HepG2 (cell line): ENCODE data around the gene MFAP4. TPM values are rescaled to one million over a fixed set of nuclear protein-coding genes. Genes with fewer than 3 reads are reported as not detected.

Experiments
- ARID5B ChIP-seq: IDR thresholded peaks from 2 replicates; pipeline ENCODE4 v1.4.0; 2020; ENCODE audit warnings: mild to moderate bottlenecking, missing genetic modification reagents
- CHCHD3 ChIP-seq: sonication (generic); formaldehyde crosslinking; IDR thresholded peaks from 2 replicates; pipeline ENCODE4 v1.8.0; 2022; ENCODE audit warnings: mild to moderate bottlenecking, missing genetic modification reagents, moderate library complexity
- FOXJ3 ChIP-seq: sonication (generic); formaldehyde crosslinking; IDR thresholded peaks from 2 replicates; pipeline ENCODE4 v1.4.0; 2020; ENCODE audit warnings: missing genetic modification reagents, mild to moderate bottlenecking, borderline replicate concordance
- NCOR1 ChIP-seq: fragments of 200-600 bp; sonication (generic); IDR thresholded peaks from 2 replicates; pipeline ENCODE4 v1.7.0; 2017; ENCODE audit warnings: antibody characterized with exemption, low read length, borderline replicate concordance
- RBFOX2 ChIP-seq: fragments of 200-400 bp; formaldehyde crosslinking; IDR thresholded peaks from 2 replicates; pipeline ENCODE4 v1.6.1; 2017; ENCODE audit warnings: low read depth, mild to moderate bottlenecking, low read length
- RBM39 ChIP-seq: fragments of 200-400 bp; formaldehyde crosslinking; IDR thresholded peaks from one replicate; pipeline ENCODE4 v1.6.1; 2018; ENCODE audit warnings: antibody characterized with exemption, mild to moderate bottlenecking, low read depth, low read length; ENCODE audit not compliant: poor library complexity, severe bottlenecking
- RFX5 ChIP-seq: IDR thresholded peaks from 2 replicates; pipeline ENCODE4 v1.6.1; 2011; ENCODE audit warnings: low read depth, low read length, improper control_type of control experiment
- SP5 ChIP-seq: IDR thresholded peaks from 2 replicates; pipeline ENCODE4 v1.6.1; 2016; ENCODE audit warnings: low read depth, borderline replicate concordance
- ZBTB20 ChIP-seq: sonication (generic); formaldehyde crosslinking; IDR thresholded peaks from 2 replicates; pipeline ENCODE4 v1.8.1; 2023; ENCODE audit warnings: missing genetic modification reagents, low read depth, mild to moderate bottlenecking, borderline replicate concordance
- ZBTB34 ChIP-seq: sonication (generic); formaldehyde crosslinking; IDR thresholded peaks from 2 replicates; pipeline ENCODE4 v1.8.0; 2022; ENCODE audit warnings: mild to moderate bottlenecking, missing genetic modification reagents
- ZNF280D ChIP-seq: sonication (generic); formaldehyde crosslinking; IDR thresholded peaks from 2 replicates; pipeline ENCODE4 v1.5.1; 2020; ENCODE audit warnings: mild to moderate bottlenecking, missing genetic modification reagents
- ZNF281 ChIP-seq: sonication (generic); formaldehyde crosslinking; IDR thresholded peaks from 2 replicates; pipeline ENCODE4 v1.4.0; 2020; ENCODE audit warnings: missing genetic modification reagents, borderline replicate concordance
- ZNF768 ChIP-seq: sonication (generic); formaldehyde crosslinking; IDR thresholded peaks from 2 replicates; pipeline ENCODE4 v1.4.0; 2020; ENCODE audit warnings: missing genetic modification reagents
- ZNF839 ChIP-seq: sonication (generic); formaldehyde crosslinking; IDR thresholded peaks from 2 replicates; pipeline ENCODE4 v1.4.0; 2020; ENCODE audit warnings: missing genetic modification reagents, mild to moderate bottlenecking, borderline replicate concordance
- polyA plus RNA-seq, 8 experiments: library from polyadenylated mRNA; depleted of rRNA in 3 of 8; stranded (reverse) in 7 of 8; unstranded in 1 of 8; fragments of >200 nt; fragmentation: Illumina TruSeq in 4 of 8; extraction: Trizol in 4 of 8; gene quantifications; 2 replicates each; pipeline versions ENCODE4 v1.2.1 to v1.2.3, GENCODE V29; 2011 to 2016; ENCODE audit warnings: low read depth in 4 of 8, missing spikeins in 1 of 8, mixed read lengths in 1 of 8; ENCODE audit not compliant: insufficient read depth in 1 of 8
- total RNA-seq, 5 experiments: library from RNA; depleted of rRNA; stranded (reverse); fragments of >200 nt; fragmentation: Illumina TruSeq; extraction: Trizol; gene quantifications; 2 replicates each; pipeline ENCODE4 v1.2.3, GENCODE V29; 2016; ENCODE audit warnings: low read depth in 1 of 5

MFAP4 gene
- total and polyA plus RNA-seq, 2 of the 13 experiments (the other 11 are each of a cell fraction or from before 2014, with no cell fraction given) = 0.08 TPM; not detected in 1

- TF ChIP-seq ARID5B (CRISPR knock-in tag) (no peak; the same call in 1 of the 2 replicates), RBFOX2 (peak; percentile 17), ZNF281 (CRISPR knock-in tag) (peak; percentile 19; the same call in 1 of the 2 replicates), ZBTB34 (CRISPR knock-in tag) (0 out of 2 replicates have a peak, but pooled peaks have one; percentile 26), CHCHD3 (CRISPR knock-in tag) (0 out of 2 replicates have a peak, but pooled peaks have one; percentile 45), ZNF839 (CRISPR knock-in tag) (no peak), ZNF280D (CRISPR knock-in tag) (0 out of 2 replicates have a peak, but pooled peaks have one; percentile 9), ZNF768 (CRISPR knock-in tag) (0 out of 2 replicates have a peak, but pooled peaks have one; percentile 20), NCOR1 (0 out of 2 replicates have a peak, but pooled peaks have one; percentile 25), SP5 (CRISPR knock-in tag) (peak; percentile 39; the same call in 1 of the 2 replicates), RBM39 (peak; percentile 42), FOXJ3 (CRISPR knock-in tag) (no peak), ZBTB20 (CRISPR knock-in tag) (0 out of 2 replicates have a peak, but pooled peaks have one; percentile 14), RFX5 (0 out of 2 replicates have a peak, but pooled peaks have one; percentile 9)
Observed at GRCh38 chr17:19378416-19379360, 8.3 kb downstream of the MFAP4 start, which contains the start of gene MAPK7 (continued).
